ENCODE data around the gene SELENOM.
A peak's percentile ranks its signal among the peaks of the same experiment; 100 is the strongest.

SELENOM gene

DNA sequence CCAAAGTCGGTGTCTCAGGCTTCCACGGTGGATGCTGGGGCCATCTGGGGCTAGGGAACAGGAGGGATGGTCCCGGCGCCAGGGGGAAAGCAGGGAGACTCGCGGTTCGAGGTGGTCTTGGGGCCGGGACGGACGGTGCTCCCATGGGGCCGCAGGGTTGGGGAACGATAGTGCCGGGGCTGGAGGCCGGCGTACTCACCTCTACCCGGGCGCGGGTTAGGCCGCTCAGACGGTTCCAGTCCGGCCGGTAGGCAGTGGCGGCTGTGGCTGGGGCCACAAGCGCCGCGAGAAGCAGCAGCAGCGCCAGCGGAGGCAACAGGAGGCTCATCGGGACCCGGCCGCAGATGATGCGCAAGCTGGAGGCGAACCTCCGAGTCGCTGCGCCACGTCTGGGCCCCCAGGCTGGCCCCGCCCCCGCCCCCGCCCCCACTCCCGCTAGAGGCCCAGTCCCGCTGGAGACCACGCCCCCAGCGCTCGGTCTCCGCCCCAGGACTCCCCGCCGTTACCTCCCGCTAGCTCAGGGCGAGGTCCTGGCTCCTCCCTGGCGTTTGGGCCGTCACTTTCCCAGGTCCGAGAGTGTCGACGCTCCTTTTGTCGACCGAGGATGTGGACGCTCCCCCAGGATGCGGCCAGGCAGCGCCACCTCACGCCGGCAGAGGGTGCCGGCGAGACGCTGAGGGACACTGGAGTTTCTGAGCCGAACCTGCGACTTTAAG, at the start of gene SELENOM:
Gene SELENOM, minus strand, starts transcription at position 391 of the 716 bp plus-strand sequence. Its CDS starts 63 bp downstream, at position 328.
- peak; percentile 58 to 61 for DNase-seq (ENCODE audit: low read depth in 2 of 2)

GRCh38 chr22:31155422-31155821, 48.1 kb upstream of the SELENOM start:
- DNase-seq (ENCODE audit: low read depth in 2 of 2) = no peak

DNA sequence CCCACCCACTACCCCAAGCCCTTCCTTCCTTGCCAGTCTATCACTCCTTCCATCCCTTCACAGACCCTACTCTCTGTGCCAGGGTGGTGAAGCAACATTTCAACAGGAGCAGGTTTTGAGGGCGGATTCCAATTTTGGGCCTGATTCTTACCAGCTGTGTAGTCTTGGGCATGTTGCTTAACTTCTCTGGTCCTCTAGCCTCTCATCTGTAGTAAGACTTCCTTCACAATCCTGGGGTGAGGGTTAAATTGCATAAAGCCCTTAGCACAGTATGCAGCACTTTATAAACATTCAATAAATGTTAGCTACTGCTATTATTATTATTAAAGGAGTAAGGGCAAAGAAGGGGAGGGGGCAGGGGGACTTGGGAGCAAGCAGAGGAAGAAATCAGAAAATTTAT, 47.6 kb upstream of the SELENOM start:
- no peak for DNase-seq (ENCODE audit: low read depth in 2 of 2)

DNA sequence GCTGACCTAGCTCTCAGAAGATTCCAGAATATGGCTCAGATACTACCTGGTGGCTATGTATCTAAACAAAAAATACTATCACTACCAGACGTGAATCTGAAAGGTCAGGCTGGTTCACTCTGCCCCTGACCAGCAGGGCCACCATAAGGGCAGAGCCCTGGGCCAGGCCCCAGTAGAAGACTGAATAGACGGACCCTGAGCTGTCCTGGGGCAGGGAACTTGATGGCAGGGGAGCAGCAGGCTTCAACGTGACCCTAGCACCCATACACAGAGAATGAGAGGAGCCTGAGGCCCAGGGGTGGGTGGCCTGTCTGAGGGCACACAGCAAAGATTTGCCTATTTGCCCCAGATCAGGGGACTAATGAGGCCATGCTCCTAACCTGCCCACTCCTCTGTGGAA, 46.0 kb upstream of the SELENOM start:
- DNase-seq (ENCODE audit: low read depth in 2 of 2) = no peak

DNA sequence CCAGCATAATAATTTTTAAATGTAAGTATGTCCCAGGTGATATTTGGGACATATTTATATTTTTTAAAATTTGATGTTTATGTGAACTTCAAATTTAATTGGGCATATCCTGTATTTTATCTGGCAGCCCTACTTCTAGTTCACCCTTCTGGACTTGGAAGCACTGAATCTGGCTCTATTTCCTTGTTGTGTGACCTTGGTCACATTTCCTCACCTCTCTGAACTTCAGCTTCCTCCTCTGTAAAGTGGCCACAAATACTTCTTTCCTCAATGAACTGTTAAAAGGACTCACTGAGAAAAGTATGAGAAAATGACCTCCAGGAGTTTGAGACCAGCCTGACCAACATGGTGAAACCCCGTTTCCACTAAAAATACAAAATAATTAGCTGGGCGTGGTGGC, 44.5 kb upstream of the SELENOM start:
- DNase-seq (ENCODE audit: low read depth in 2 of 2) = no peak

DNA sequence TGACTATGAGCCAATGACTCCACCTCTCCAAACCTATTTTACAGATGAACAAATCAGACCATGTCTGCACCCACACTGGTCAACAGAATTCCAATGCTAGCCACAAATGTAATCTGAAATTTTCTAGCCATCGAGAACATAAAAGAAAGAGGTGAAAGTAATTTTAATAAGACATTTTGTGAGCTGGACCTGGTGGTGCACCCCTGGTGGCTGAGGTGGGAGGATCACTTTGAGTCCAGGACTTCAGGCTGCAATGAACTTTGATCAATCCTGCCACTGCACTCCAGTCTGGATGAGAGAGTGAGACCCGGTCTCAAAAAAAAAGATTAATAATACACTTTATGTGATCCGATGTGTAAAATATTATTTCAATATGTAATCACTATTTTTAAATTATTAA, 43.2 kb upstream of the SELENOM start:
- DNase-seq (ENCODE audit: low read depth in 2 of 2) = no peak

GRCh38 chr22:31148953-31149627, 41.7 kb upstream of the SELENOM start:
- DNase-seq (ENCODE audit: low read depth in 2 of 2) = no peak

DNA sequence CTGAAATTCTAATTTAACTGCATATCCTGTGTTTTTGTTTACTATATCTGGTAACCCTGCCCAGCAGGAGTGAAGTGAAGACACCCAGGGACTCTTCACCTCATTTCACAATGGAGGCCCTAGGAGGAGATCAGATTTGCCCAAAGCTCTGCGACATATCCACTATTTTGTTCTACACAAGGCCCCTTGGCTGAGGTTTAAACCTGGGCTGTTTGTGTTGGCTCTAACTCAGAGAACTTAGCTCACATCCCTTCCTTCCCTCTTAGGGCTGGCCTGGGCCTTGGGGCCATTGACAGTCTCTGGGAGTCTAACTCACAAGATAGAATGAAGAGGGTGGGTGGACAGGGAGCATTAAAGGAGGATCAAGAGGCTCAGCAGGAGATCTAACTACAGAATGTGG, 41.1 kb upstream of the SELENOM start:
- DNase-seq (ENCODE audit: low read depth in 2 of 2) = no peak

DNA sequence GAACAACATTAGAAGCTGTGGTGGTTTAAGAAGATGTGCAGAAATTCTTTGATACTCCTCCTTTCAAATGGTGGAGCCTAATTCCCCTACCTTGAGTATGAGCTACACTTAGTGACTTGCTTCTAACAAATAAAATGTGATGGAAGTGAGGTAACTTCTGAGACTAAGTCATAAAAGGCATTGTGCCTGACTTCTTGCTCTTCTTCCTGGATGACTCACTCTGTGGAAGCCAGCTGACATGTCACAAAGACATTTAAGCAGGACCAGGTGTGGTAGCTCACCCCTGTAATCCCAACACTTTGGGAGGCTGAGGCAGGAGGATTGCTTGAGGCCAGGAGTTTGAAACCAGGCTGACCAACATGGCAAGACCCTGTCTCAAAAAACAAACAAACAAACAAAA, 36.9 kb upstream of the SELENOM start:
- DNase-seq (ENCODE audit: low read depth in 2 of 2) = no peak

DNA sequence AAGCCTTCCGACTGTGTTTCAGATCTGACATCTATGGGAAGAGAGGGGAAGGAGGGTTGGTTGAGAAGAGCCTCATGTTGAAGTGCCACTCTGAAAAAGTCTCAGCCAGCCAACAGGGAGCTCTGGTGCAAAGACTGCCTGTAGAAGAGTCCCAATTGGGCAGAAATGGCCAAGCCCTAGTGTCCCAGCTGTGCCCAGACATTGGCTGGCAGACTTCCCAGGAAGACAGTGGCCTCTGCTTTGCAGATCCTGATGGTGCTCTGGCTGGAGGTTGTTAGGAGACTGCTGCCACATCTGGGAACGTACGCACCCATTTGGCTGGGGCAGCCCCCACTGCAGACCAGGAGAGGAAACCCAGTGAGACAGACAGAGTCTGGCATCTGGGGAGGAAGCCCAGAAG, 36.2 kb upstream of the SELENOM start:
- no peak for DNase-seq (ENCODE audit: low read depth in 2 of 2)

GRCh38 chr22:31143038-31143437, 35.7 kb upstream of the SELENOM start:
- DNase-seq (ENCODE audit: low read depth in 2 of 2) = no peak

- no peak for DNase-seq (ENCODE audit: low read depth in 2 of 2)
These were observed 34.9 kb upstream of the SELENOM start for GRCh38 chr22:31142285-31142684.

- DNase-seq (ENCODE audit: low read depth in 2 of 2) = no peak
These were observed 34.2 kb upstream of the SELENOM start for GRCh38 chr22:31141551-31141950.

DNA sequence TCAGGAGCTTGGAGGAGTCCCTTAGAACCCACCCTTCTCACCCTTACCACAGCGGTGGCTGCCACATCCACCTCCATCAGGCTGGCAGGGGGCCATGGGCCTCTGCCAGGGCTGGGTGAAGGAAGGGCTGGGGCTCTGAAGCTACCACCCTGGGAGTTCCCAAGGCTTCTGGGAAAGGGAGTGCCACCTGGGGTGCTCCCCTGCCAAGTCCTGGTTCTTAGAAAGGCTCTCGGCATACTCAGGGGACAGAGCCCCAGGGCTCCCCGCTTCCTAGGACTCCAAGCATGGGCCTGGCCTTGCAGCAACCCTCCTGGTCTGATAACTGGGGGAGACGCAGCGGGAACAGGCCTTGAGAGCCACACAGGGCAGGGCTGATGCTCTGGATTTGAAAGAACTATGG, 33.4 kb upstream of the SELENOM start:
- DNase-seq (ENCODE audit: low read depth in 2 of 2) = no peak

GRCh38 chr22:31139866-31140716, 32.7 kb upstream of the SELENOM start, which contains the start of gene PLA2G3:
TSS of gene PLA2G3 (minus strand) at chr22:31140508. CDS start at chr22:31140354, 154 bp downstream.
- no peak for DNase-seq (ENCODE audit: low read depth in 2 of 2)

- no peak for DNase-seq (ENCODE audit: low read depth in 2 of 2)
These were observed 31.7 kb upstream of the SELENOM start for GRCh38 chr22:31139066-31139465.

GRCh38 chr22:31138126-31138525, 30.8 kb upstream of the SELENOM start:
- DNase-seq (ENCODE audit: low read depth in 2 of 2) = no peak

DNA sequence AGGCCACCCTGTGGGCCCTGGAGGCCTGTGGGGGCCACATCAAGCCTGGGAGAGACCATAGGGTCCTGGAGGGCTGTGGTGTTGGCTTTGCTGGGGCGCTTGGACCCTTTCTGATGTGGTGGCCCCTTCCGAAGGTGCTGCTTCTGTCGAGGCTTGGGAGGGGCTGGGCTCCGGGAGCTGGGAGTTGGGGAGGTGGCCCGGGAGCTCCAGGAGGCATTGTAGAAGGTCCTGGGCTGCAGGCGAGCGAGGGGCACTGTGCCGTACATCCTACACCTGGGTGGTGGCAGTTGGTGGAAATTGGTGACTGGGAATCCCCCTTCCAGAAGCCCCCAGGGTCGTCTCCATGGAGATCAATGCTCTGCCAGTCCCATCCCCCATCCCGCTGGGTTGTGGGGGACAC, 30.4 kb upstream of the SELENOM start:
- DNase-seq (ENCODE audit: low read depth in 2 of 2) = no peak

GRCh38 chr22:31136711-31137110, 29.3 kb upstream of the SELENOM start:
- no peak for DNase-seq (ENCODE audit: low read depth in 2 of 2)

GRCh38 chr22:31136155-31136554, 28.8 kb upstream of the SELENOM start:
- DNase-seq (ENCODE audit: low read depth in 2 of 2) = no peak

GRCh38 chr22:31135706-31136105, 28.3 kb upstream of the SELENOM start:
- DNase-seq (ENCODE audit: low read depth in 2 of 2) = no peak

DNA sequence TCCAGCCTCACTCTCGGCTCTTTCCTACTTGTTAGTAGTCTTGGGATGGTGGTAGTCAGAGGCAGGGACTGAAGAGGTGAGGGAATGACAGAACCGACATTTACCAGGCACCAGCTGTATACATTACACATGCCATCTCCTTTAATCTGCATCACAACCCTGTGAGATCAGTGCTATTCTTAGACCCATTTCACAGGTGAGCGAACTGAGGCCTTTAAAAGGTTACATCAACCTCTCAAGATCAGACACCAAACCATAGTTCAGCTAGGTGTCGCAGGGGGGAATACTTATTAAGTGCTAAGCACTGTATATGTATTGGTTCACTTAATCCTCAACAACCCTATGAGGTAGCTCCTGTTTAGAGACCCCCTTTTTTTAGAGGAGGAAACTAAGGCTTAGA, 27.3 kb upstream of the SELENOM start:
- no peak for DNase-seq (ENCODE audit: low read depth in 2 of 2)

- no peak for DNase-seq (ENCODE audit: low read depth in 2 of 2)
These were observed 26.5 kb upstream of the SELENOM start for GRCh38 chr22:31133911-31134310.
